T follicular helper cell (primary cell): ENCODE results near the gene UBA7.
"Not testable (repeated sequence)": the region's sequence is repeated elsewhere in the genome, so short reads cannot be mapped to it uniquely, and the experiment has no call there.

Source experiments
- DNase-seq: peaks from one replicate; pipeline ENCODE4 v3.0.0-alpha.2; 2020; ENCODE audit warnings: low read depth

Gene UBA7

GRCh38 chr3:49786357-49787181 lies 27.2 kb downstream of the UBA7 start, which contains the start of gene IP6K1:
Gene IP6K1, minus strand, starts transcription at chr3:49786542. Its CDS starts 38,502 bp downstream, at chr3:49748040.
- DNase-seq: peak; percentile 100

GRCh38 chr3:49785565-49786356 lies 28.0 kb downstream of the UBA7 start:
- no peak for DNase-seq

- DNase-seq: not testable (repeated sequence)
Measured at GRCh38 chr3:49782277-49782676, 31.5 kb downstream of the UBA7 start.

GRCh38 chr3:49781415-49782199 lies 32.1 kb downstream of the UBA7 start:
- DNase-seq: no peak

GRCh38 chr3:49780975-49781365 lies 32.8 kb downstream of the UBA7 start:
- DNase-seq: not testable (repeated sequence)

GRCh38 chr3:49780080-49780974 lies 33.4 kb downstream of the UBA7 start:
- no peak for DNase-seq

GRCh38 chr3:49779358-49780079 lies 34.2 kb downstream of the UBA7 start:
- DNase-seq: no peak

- not testable (repeated sequence) for DNase-seq
Measured at GRCh38 chr3:49776101-49776500, 37.7 kb downstream of the UBA7 start.

- no peak for DNase-seq
Measured at GRCh38 chr3:49775538-49775937, 38.2 kb downstream of the UBA7 start.

- no peak for DNase-seq
Measured at GRCh38 chr3:49772703-49773102, 41.0 kb downstream of the UBA7 start.

- no peak for DNase-seq
Measured at GRCh38 chr3:49771340-49771938, 42.3 kb downstream of the UBA7 start.

GRCh38 chr3:49769926-49770325 lies 43.8 kb downstream of the UBA7 start:
- DNase-seq: no peak

- no peak for DNase-seq
Measured at GRCh38 chr3:49769286-49769915, 44.4 kb downstream of the UBA7 start.

- no peak for DNase-seq
Measured at GRCh38 chr3:49763981-49764380, 49.8 kb downstream of the UBA7 start.

GRCh38 chr3:49761661-49762060 lies 52.1 kb downstream of the UBA7 start:
- DNase-seq: no peak

GRCh38 chr3:49759226-49759625 lies 54.5 kb downstream of the UBA7 start:
- no peak for DNase-seq

- DNase-seq: no peak
Measured at GRCh38 chr3:49757197-49757596, 56.6 kb downstream of the UBA7 start.

- no peak for DNase-seq
Measured at GRCh38 chr3:49756036-49756435, 57.7 kb downstream of the UBA7 start.
